H1 (cell line): ENCODE measurements around the gene SORCS3. TPM values are rescaled to one million over a fixed set of nuclear protein-coding genes. Genes with fewer than 3 reads are reported as not detected.

ENCODE experiments used
- CTCF ChIA-PET: fragments of 300-600 bp; sonication (Branson Sonifier 250); formaldehyde crosslinking; loops from one replicate; lab custom pipeline; 2021; ENCODE audit not compliant: partially characterized antibody; lab: Charles Lee
- POLR2A ChIA-PET: fragments of 300-600 bp; sonication (Branson Sonifier 250); formaldehyde crosslinking; loops from one replicate; lab custom pipeline; 2021; ENCODE audit warnings: inconsistent platforms; ENCODE audit not compliant: partially characterized antibody; lab: Charles Lee
- DNase-seq, 2 experiments: peaks; one replicate each; pipeline versions ENCODE4 v3.0.0 to v3.0.0-alpha.2; 2010 to 2022; ENCODE audit warnings: low spot score in 2 of 2, low read depth in 1 of 2, mixed read lengths in 1 of 2
- FAIRE-seq: peaks from 2 replicates; lab custom pipeline; 2011; peaks lifted over from hg19 to GRCh38; lab: Jason Lieb, UNC
- H2AFZ ChIP-seq: 2 replicates; pipeline ENCODE4 v1.8.1; 2012; ENCODE audit warnings: low read length, inconsistent platforms
- H2AK5ac ChIP-seq: 2 replicates; pipeline ENCODE4 v1.6.1; 2013; ENCODE audit warnings: low read depth, low read length
- H2BK120ac ChIP-seq: replicated peaks from 2 replicates; pipeline ENCODE3; 2013; ENCODE audit warnings: low read depth, low read length, inconsistent platforms
- H2BK12ac ChIP-seq: 2 replicates; pipeline ENCODE4 v1.6.1; 2013; ENCODE audit warnings: low read depth, low read length
- H2BK15ac ChIP-seq: 2 replicates; pipeline ENCODE4 v1.6.1; 2013; ENCODE audit warnings: low read length
- H2BK20ac ChIP-seq: 2 replicates; pipeline ENCODE4 v1.6.1; 2013; ENCODE audit warnings: low read length
- H2BK5ac ChIP-seq: 2 replicates; pipeline ENCODE4 v1.6.1; 2013; ENCODE audit warnings: low read depth, low read length
- H3K14ac ChIP-seq: 2 replicates; pipeline ENCODE4 v1.6.1; 2013; ENCODE audit warnings: inconsistent platforms; ENCODE audit not compliant: insufficient read length
- H3K18ac ChIP-seq: 2 replicates; pipeline ENCODE4 v1.6.1; 2013; ENCODE audit warnings: low read length; ENCODE audit errors: extremely low read depth
- H3K23ac ChIP-seq: 2 replicates; pipeline ENCODE4 v1.6.1; 2013; ENCODE audit warnings: inconsistent platforms; ENCODE audit not compliant: insufficient read length
- H3K23me2 ChIP-seq: 2 replicates; pipeline ENCODE4 v1.6.1; 2013; ENCODE audit warnings: low read depth, low read length
- H3K27ac ChIP-seq: 2 replicates; pipeline ENCODE4 v1.6.1; 2011; ENCODE audit warnings: low read depth, low read length, inconsistent platforms
- H3K27me3 ChIP-seq, 4 experiments: replicated peaks in 1 of 4; 1 replicate in 1 of 4; 2 replicates in 3 of 4; pipeline versions ENCODE4 v1.6.1 to v1.8.1; 2011 to 2013; ENCODE audit warnings: low read length in 3 of 4, mild to moderate bottlenecking in 3 of 4, inconsistent platforms in 2 of 4, mixed read lengths in 2 of 4, moderate library complexity in 1 of 4; ENCODE audit not compliant: control insufficient read depth in 3 of 4, insufficient read depth in 3 of 4; ENCODE audit errors: extremely low read depth in 1 of 4
- H3K36me3 ChIP-seq, 4 experiments: 2 replicates each; pipeline versions ENCODE4 v1.6.1 to v1.8.1; 2011 to 2013; ENCODE audit warnings: mild to moderate bottlenecking in 4 of 4, low read length in 3 of 4, moderate library complexity in 2 of 4, control low read depth in 1 of 4, inconsistent platforms in 1 of 4; ENCODE audit not compliant: insufficient read depth in 4 of 4, control insufficient read depth in 2 of 4
- H3K4ac ChIP-seq: replicated peaks from 2 replicates; pipeline ENCODE3; 2013; ENCODE audit warnings: low read length, low read depth, mixed read lengths, inconsistent platforms; ENCODE audit not compliant: insufficient read length
- H3K4me1 ChIP-seq, 4 experiments: replicated peaks in 1 of 4; 1 replicate in 1 of 4; 2 replicates in 3 of 4; pipeline versions ENCODE4 v1.6.1 to v1.8.1; 2011 to 2013; ENCODE audit warnings: low read length in 3 of 4, inconsistent platforms in 2 of 4, mixed read lengths in 1 of 4; ENCODE audit not compliant: insufficient read depth in 4 of 4, control insufficient read depth in 3 of 4
- H3K4me2 ChIP-seq, 2 experiments: 2 replicates each; pipeline versions ENCODE4 v1.6.1 to v1.8.1; 2011 to 2013; ENCODE audit warnings: low read depth in 2 of 2, low read length in 2 of 2, control low read depth in 1 of 2, inconsistent platforms in 1 of 2, mild to moderate bottlenecking in 1 of 2; ENCODE audit not compliant: insufficient read depth in 1 of 2
- H3K4me3 ChIP-seq, 4 experiments: fragments of 200-600, 300-600 bp in 1 of 4; sonication (generic), shearing (Covaris generic), sonication (Bioruptor Twin) in 1 of 4; 2 replicates each; pipeline versions ENCODE4 v1.5.1 to v1.8.1; 2011 to 2016; ENCODE audit warnings: low read length in 4 of 4, low read depth in 3 of 4, control low read depth in 2 of 4, inconsistent platforms in 2 of 4, mild to moderate bottlenecking in 2 of 4, mixed read lengths in 1 of 4, moderate library complexity in 1 of 4; ENCODE audit not compliant: insufficient read depth in 2 of 4; ENCODE audit errors: extremely low read depth in 1 of 4
- H3K56ac ChIP-seq: replicated peaks from 2 replicates; pipeline ENCODE3; 2013; ENCODE audit warnings: low read depth, mild to moderate bottlenecking, mixed read lengths, low read length, inconsistent platforms; ENCODE audit not compliant: insufficient read length
- H3K79me1 ChIP-seq: 2 replicates; pipeline ENCODE4 v1.6.1; 2013; ENCODE audit warnings: low read depth, low read length, control low read depth
- H3K79me2 ChIP-seq, 2 experiments: 2 replicates each; pipeline versions ENCODE4 v1.6.1 to v1.8.1; 2012 to 2013; ENCODE audit warnings: low read length in 2 of 2, mild to moderate bottlenecking in 2 of 2, inconsistent platforms in 1 of 2; ENCODE audit not compliant: insufficient read depth in 2 of 2, control insufficient read depth in 1 of 2
- H3K9ac ChIP-seq, 4 experiments: replicated peaks in 1 of 4; 1 replicate in 1 of 4; 2 replicates in 3 of 4; pipeline versions ENCODE4 v1.6.1 to v1.8.1; 2011 to 2013; ENCODE audit warnings: low read depth in 3 of 4, low read length in 3 of 4, control low read depth in 2 of 4, mild to moderate bottlenecking in 2 of 4, moderate library complexity in 2 of 4, inconsistent platforms in 1 of 4; ENCODE audit errors: extremely low read depth in 1 of 4
- H3K9me3 ChIP-seq, 2 experiments: 2 replicates each; pipeline versions ENCODE4 v1.6.1 to v1.8.1; 2012 to 2013; ENCODE audit warnings: mild to moderate bottlenecking in 2 of 2, moderate library complexity in 2 of 2, control low read depth in 1 of 2, inconsistent platforms in 1 of 2, low read depth in 1 of 2, low read length in 1 of 2, mixed read lengths in 1 of 2; ENCODE audit not compliant: insufficient read depth in 2 of 2
- H4K20me1 ChIP-seq, 2 experiments: replicated peaks in 1 of 2; 2 replicates each; pipeline versions ENCODE3 to v1.8.1; 2011 to 2013; ENCODE audit warnings: inconsistent platforms in 2 of 2, low read length in 2 of 2, mild to moderate bottlenecking in 1 of 2; ENCODE audit not compliant: insufficient read depth in 2 of 2, control insufficient read depth in 1 of 2
- H4K5ac ChIP-seq: 2 replicates; pipeline ENCODE4 v1.6.1; 2013; ENCODE audit warnings: low read length, low read depth, mixed read lengths, inconsistent platforms; ENCODE audit not compliant: insufficient read length
- H4K8ac ChIP-seq: 2 replicates; pipeline ENCODE4 v1.8.0; 2013; ENCODE audit warnings: mild to moderate bottlenecking, moderate library complexity, low read length, inconsistent platforms; ENCODE audit not compliant: insufficient read depth; ENCODE audit errors: extremely low read depth
- H4K91ac ChIP-seq: replicated peaks from 2 replicates; pipeline ENCODE3; 2013; ENCODE audit warnings: low read length, mixed read lengths, inconsistent platforms; ENCODE audit not compliant: insufficient read length
- ASH2L ChIP-seq: fragments of 200-600, 300-600 bp; sonication (generic); IDR thresholded peaks from one replicate; pipeline ENCODE4 v1.7.1; 2017; ENCODE audit warnings: low read length
- PHF8 ChIP-seq: fragments of 200-600 bp; sonication (generic); conservative IDR thresholded peaks from 2 replicates; pipeline ENCODE4 v1.7.1; 2012; ENCODE audit warnings: low read depth, mild to moderate bottlenecking, inconsistent platforms, low read length, moderate library complexity
- WGBS, 2 experiments: shearing (Covaris generic) in 1 of 2; methylation state at CpG; one replicate each; pipeline versions ENCODE4 v1.1.6 to v1.1.7; 2013 to 2015; ENCODE audit warnings: low lambda C conversion rate in 2 of 2, mixed read lengths in 2 of 2, inconsistent platforms in 1 of 2, low coverage in 1 of 2, missing lambda C conversion rate in 1 of 2; ENCODE audit not compliant: insufficient replicate concordance in 2 of 2, insufficient coverage in 1 of 2, insufficient read length in 1 of 2; ENCODE audit errors: extremely low coverage in 1 of 2, missing lambda C conversion rate in 1 of 2; 5-methylcytosine and 5-hydroxymethylcytosine counted together
- polyA plus RNA-seq, 7 experiments: library from polyadenylated mRNA; depleted of rRNA in 3 of 7; stranded (reverse) in 5 of 7; unstranded in 2 of 7; fragments of >200 nt in 5 of 7; fragments of 200-250 nt in 2 of 7; gene quantifications; 1 replicate in 5 of 7; 2 replicates in 1 of 7; 4 replicates in 1 of 7; pipeline versions ENCODE4 v1.2.1 to v1.2.3, GENCODE V29; 2011 to 2013; ENCODE audit warnings: missing spikeins in 2 of 7, mixed read lengths in 2 of 7
- total RNA-seq: library from RNA; stranded (reverse); fragmentation: NEBNext Ultra II Directional; extraction: Animal tissue kit (Norgen Biotek cat#: 25700); gene quantifications from 2 replicates; pipeline ENCODE4 v1.2.1, GENCODE V29; 2021

SORCS3 gene
- total and polyA plus RNA-seq, 2 of the 8 experiments (the other 6 are each of a cell fraction or from before 2014, with no cell fraction given) = 0.26 to 0.88 TPM

GRCh38 chr10:105113666-105114065 is 472.6 kb downstream of the SORCS3 start:
- Histone ChIP-seq H3K79me2 (no peaks in the 10 kb centered on the region), H3K4ac (no peak overlapping the region), H2BK20ac (no peak overlapping the region), H4K8ac (no peak overlapping the region), H3K79me1 (no peaks in the 10 kb centered on the region), H3K27ac (no peak overlapping the region), H3K23ac (no peak overlapping the region), H4K5ac (no peak overlapping the region), H4K91ac (no peak overlapping the region), H2BK12ac (no peak overlapping the region), H3K18ac (no peak overlapping the region), H3K27me3 (no peaks in the 10 kb centered on the region), H3K4me2 (no peak overlapping the region), H3K23me2 (no peaks in the 10 kb centered on the region), H3K4me1 (peaks cover 0 to 4% (median under 1%) of the 10 kb centered on the region in 4 experiments; a peak in 2 of 7 replicates), H3K56ac (no peak overlapping the region), H3K9me3 (no peaks in the 10 kb centered on the region), H3K4me3 (no peak overlapping the region), H2BK120ac (no peak overlapping the region), H3K36me3 (no peaks in the 10 kb centered on the region), H4K20me1 (no peaks in the 10 kb centered on the region), H2AFZ (no peak overlapping the region), H2AK5ac (no peak overlapping the region), H3K9ac (no peak overlapping the region), H2BK15ac (no peak overlapping the region), H2BK5ac (no peak overlapping the region), H3K14ac (no peak overlapping the region)
- CTCF ChIA-PET = interaction anchor here (1.0 kb wide), 1 partner anchor 16 kb away, joined by 4 read pairs; no protein-coding TSS in a partner anchor
- POLR2A ChIA-PET = no interaction called here
- FAIRE-seq = no peak
- WGBS, 2 experiments = 85% methylated on average over 3 of the region's 3 CpGs; no CpG with 5 or more reads in 1 of the 2 experiments
- no peak for TF ChIP-seq ASH2L
- no peak for TF ChIP-seq PHF8
- DNase-seq = no peak
